Activated T-cell treated with anti-CD3 and anti-CD28 coated beads, Interleukin-2, amount 50 U/mL, for 72 hours (primary cell): ENCODE results near the gene FGFBP1. TPM values are rescaled to one million over a fixed set of nuclear protein-coding genes. Genes with fewer than 3 reads are reported as not detected.

Source experiments
- ATAC-seq, 2 donors: fragments of 150-1000 bp; cut with Tn5 transposase; replicated peaks in 1 of 2; 2 replicates each; pipeline ENCODE4 v1.10.0; 2021; ENCODE audit warnings: moderate library complexity in 2 of 2, mild to moderate bottlenecking in 1 of 2
- DNase-seq, 2 donors: peaks; one replicate each; pipeline ENCODE4 v3.0.0; 2021 to 2022; ENCODE audit warnings: mixed read lengths in 1 of 2
- H3K27ac Mint-ChIP-seq: one replicate; pipeline ENCODE4 v1.8.0; 2022; ENCODE audit warnings: mild to moderate bottlenecking, moderate library complexity, mixed read lengths
- H3K27me3 Mint-ChIP-seq: one replicate; pipeline ENCODE4 v1.8.0; 2022; ENCODE audit warnings: low read depth, mixed read lengths
- H3K36me3 Mint-ChIP-seq, 2 donors: one replicate each; pipeline ENCODE4 v1.8.0; 2022; ENCODE audit warnings: mixed read lengths in 2 of 2, mild to moderate bottlenecking in 1 of 2; ENCODE audit not compliant: insufficient read depth in 2 of 2
- H3K4me1 Mint-ChIP-seq: one replicate; pipeline ENCODE4 v1.8.0; 2022; ENCODE audit warnings: low read depth, mixed read lengths
- H3K4me3 Mint-ChIP-seq, 2 donors: one replicate each; pipeline ENCODE4 v1.8.0; 2022; ENCODE audit warnings: mild to moderate bottlenecking in 2 of 2, mixed read lengths in 2 of 2, moderate library complexity in 2 of 2
- H3K9me3 Mint-ChIP-seq, 2 donors: one replicate each; pipeline ENCODE4 v1.8.0; 2022; ENCODE audit warnings: mixed read lengths in 2 of 2
- total RNA-seq, 2 donors: library from RNA; stranded (reverse); gene quantifications; one replicate each; pipeline ENCODE4 v1.2.3, GENCODE V29; 2022

The FGFBP1 gene
- total RNA-seq, 2 donors from 2014 or later: not detected

DNA sequence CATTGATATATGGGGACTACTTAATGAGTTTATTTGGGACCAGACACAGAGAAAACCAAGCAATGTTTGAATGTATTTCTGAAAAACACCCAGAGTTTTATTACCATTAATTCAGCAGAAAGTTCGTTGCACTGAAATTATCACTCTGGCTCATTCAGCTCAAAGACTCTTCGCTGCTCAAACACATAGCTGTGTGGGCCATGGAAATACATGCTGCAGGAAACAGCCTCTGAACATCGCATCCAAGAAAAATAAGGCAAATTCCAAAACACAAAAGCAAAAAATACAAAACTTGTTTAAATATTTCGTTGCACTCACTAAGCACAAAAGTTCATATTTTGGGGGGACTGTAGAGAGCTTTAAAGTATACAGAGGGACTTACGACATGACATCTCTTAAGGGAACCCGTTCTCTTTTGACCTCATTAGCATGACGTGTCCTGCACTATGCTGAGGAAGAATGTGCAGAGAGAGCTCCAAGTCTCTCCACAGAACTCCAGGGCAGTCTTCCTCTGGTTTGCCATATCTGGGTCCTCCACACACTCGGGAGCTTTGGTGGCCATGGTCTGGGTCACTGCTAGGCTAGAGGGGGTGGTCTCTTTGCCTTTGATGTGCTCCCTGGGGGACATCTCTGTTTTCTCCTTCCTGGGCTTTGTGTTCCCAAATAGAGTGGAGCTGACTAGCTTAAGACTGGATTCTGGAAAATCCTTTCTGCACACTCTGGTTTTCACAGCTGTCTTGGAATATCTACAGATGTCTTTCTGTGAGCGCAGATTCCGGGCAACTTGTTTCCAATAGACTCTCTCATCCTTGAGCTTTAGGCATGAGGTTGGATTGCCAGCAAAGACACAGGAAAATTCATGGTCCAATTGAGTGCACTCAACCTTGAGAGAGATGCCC, 2.8 kb downstream of the FGFBP1 start:
- Mint-ChIP-seq H3K9me3 (no peaks in the 10 kb centered on the region), H3K4me1 (peaks cover under 1% of the 10 kb centered on the region), H3K4me3 (no peak overlapping the region), H3K27me3 (peaks cover 22% of the 10 kb centered on the region), H3K27ac (no peak overlapping the region), H3K36me3 (no peaks in the 10 kb centered on the region)
- no peak for DNase-seq
- no peak for ATAC-seq

DNA sequence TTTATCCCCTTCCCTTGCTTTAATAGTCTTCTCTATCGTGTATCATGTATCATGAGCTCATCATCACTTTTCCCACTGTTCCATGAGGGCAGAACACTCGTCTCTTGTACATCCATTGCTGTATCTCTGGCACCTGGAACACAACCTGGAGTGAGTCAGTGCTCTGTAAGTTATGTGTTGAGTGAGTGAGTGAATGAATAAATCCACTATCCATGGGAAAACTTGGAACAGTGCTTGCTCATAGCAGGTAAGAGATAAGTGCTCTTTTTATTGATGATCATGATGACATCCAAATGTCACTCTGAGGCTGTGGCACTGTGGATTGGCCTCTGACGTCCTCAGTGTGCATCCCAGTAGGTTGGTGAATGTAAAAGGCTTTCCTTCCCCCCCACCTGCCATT, 4.3 kb downstream of the FGFBP1 start:
- no peak overlapping the region for H3K27ac Mint-ChIP-seq
- H3K36me3 Mint-ChIP-seq: no peaks in the 10 kb centered on the region
- no peaks in the 10 kb centered on the region for H3K9me3 Mint-ChIP-seq
- no peak for ATAC-seq
- peaks cover 7% of the 10 kb centered on the region for H3K4me1 Mint-ChIP-seq
- H3K27me3 Mint-ChIP-seq: peaks cover 21% of the 10 kb centered on the region
- no peak for DNase-seq
- H3K4me3 Mint-ChIP-seq: no peak overlapping the region

DNA sequence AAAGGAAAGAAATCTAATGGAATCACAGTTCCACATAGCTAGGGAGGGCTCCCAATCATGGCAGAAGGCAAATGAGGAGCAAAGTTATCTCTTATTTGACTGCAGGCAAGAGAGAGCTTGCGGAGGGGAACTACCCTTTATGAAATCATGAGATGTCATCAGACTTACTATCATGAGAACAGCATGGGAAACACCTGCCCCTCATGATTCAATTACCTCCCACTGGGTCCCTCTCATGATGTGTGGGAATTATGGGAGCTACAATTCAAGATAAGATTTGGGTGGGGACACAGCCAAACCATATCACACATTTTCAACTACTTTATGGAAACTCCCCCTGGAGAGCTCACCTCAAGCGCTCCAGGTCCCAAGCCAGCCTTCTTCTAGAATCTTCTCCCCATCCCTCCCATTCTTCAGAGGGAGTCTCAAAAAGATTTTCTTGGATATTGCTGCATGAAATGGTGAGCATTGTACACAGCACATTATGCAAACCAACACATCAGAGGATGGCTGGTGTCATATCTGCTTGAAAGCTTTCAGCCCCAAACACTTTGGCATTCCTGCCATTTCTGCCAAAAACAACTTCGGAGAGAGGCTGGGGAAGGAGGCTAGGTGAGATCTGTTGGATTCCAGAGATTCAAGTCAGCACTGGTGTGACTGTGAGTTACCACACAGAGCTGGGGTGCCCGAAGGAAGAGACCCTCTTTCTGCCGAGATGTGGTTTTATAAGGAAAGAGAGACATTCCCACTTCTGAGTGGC, 6.9 kb downstream of the FGFBP1 start:
- no peaks in the 10 kb centered on the region for H3K9me3 Mint-ChIP-seq

DNA sequence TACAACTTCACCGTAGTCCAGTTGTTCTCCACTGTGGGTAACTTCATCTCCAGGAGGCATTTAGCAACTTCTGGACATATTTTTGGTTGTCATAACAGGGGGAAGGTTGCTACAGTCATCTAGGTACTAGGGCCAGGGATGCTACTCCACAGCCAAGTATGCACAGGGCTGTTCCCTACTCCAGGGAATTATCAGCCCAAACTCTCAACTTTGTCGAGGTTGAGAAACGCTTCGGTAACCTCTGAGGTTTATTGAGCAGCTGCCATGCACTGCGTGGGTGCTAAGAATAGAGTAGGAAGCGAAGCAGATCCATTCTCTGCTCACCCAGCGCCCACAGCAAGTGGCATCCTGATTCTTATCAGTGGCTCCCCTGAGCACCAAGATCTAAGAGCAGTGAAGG, 8.2 kb downstream of the FGFBP1 start:
- Mint-ChIP-seq H3K9me3 (no peaks in the 10 kb centered on the region), H3K36me3 (no peaks in the 10 kb centered on the region), H3K4me3 (no peak overlapping the region), H3K4me1 (peaks cover 7% of the 10 kb centered on the region), H3K27me3 (peaks cover 21% of the 10 kb centered on the region), H3K27ac (no peak overlapping the region)
- no peak for DNase-seq
- no peak for ATAC-seq

More for the DNA sequence above, 6.9 kb downstream of the FGFBP1 start:
- DNase-seq: no peak
- no peak overlapping the region for H3K4me3 Mint-ChIP-seq
- peaks cover 21% of the 10 kb centered on the region for H3K27me3 Mint-ChIP-seq
- no peak for ATAC-seq
- H3K27ac Mint-ChIP-seq: peak overlapping the region; percentile 21
- H3K4me1 Mint-ChIP-seq: peaks cover 7% of the 10 kb centered on the region
- no peaks in the 10 kb centered on the region for H3K36me3 Mint-ChIP-seq

DNA sequence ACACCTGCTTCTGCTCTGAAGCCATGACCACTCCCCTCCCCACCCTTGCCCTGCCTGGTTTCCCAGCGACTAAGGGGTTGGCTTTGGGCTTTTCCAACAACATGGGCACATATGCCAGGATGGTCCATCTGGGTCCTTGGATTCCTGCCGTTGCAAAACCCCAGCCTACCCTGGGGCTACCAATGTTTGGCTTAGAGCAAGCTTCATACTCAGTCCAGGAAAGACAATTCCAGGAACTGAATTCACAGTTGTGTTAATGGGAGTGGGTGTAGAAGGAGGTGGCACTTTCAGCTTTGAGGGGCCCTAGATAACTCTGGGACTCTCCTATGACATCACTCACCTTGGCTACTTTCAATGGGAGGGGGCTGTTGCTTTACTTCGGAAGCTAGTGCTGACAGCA, 9.0 kb downstream of the FGFBP1 start:
- peak in 1 of 2 donors; percentile 52 for ATAC-seq
- Mint-ChIP-seq H3K4me1 (peaks cover 7% of the 10 kb centered on the region), H3K4me3 (no peak overlapping the region), H3K27ac (no peak overlapping the region), H3K36me3 (no peaks in the 10 kb centered on the region), H3K27me3 (peaks cover 21% of the 10 kb centered on the region), H3K9me3 (no peaks in the 10 kb centered on the region)
- no peak for DNase-seq

DNA sequence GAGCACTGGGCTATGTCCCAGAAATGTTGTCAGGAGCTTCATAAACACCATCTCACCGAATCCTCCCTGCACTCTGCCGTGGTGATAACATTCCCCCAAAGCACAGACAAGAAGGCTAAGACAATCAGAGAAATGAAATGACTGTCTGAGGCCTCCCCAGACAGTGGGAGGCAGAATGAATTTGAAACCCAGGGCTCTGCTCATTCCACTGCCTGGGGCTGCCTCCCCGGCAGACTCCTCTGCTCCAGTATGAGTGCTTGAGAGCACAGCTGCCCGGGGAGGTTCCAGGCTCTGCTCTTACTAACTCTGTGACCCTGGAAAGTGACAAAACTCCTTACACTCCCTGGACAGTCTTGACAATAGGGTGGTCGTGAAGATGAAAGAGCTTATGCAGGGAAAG, 9.7 kb downstream of the FGFBP1 start:
- ATAC-seq (peak; percentile 29 to 70), DNase-seq (no peak)
- Mint-ChIP-seq H3K4me1 (peaks cover 7% of the 10 kb centered on the region), H3K27ac (no peak overlapping the region), H3K36me3 (no peaks in the 10 kb centered on the region), H3K9me3 (no peaks in the 10 kb centered on the region), H3K4me3 (no peak overlapping the region), H3K27me3 (peaks cover 22% of the 10 kb centered on the region)

DNA sequence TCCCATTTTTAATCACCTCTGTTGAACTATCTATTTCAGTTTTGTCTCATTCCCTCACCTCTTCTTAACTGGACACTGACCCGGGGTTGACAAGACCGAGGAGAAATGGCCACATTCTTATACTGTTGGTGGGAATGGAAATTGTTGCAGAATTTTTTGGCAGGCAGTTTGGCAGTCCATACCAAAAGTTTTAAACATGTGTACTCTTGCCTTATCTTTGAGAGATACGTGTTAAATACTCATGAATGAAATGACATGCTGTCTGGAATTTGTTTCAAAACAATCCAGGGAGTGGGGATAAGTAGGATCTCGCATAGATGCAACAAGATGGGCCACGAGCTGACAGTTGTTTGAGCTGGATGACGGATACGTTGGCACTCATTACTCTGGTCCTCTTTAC, 12.1 kb downstream of the FGFBP1 start:
- Mint-ChIP-seq H3K4me1 (peaks cover 11% of the 10 kb centered on the region), H3K27me3 (peaks cover 25% of the 10 kb centered on the region), H3K36me3 (no peaks in the 10 kb centered on the region), H3K4me3 (no peak overlapping the region), H3K9me3 (no peaks in the 10 kb centered on the region), H3K27ac (no peak overlapping the region)
- DNase-seq (no peak), ATAC-seq (no peak)

DNA sequence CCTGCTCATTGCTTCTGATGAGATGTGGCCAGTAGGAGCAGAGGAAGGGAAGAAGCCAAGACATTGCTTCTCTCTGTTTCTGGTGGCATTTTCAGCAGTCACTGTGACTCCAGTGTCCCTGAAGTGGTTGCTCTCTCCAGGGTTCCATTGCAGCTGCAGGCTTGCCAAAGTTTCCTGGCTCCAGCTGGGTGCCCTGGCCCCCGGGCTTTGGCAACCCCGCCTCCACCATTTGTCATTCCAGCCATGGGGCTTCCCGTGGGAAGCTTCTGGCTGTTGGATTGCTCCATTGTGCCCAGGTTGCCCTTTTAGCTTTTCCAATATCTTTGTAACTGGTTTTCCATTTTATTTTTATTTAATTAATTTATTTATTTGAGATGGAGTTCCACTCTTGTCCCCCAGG, 12.7 kb downstream of the FGFBP1 start:
- DNase-seq: no peak

DNA sequence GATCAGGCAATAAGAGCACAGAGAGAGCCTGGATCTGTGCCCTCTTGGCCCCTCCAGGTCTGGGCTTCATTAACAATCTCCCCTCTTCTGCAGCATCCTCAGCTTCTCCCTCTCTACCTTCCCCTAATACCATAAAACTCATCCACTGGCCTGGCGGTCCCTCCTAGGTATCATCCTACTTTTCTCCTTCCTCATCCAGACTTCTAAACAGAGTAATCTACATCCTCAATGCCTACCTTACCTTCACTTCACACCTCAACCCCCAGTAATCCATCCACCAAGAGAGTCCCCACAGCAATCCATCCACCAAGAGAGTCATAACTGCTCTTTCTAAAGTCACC, 17.0 kb downstream of the FGFBP1 start:
- Mint-ChIP-seq H3K9me3 (no peaks in the 10 kb centered on the region), H3K36me3 (no peaks in the 10 kb centered on the region), H3K27ac (no peak overlapping the region), H3K4me1 (peaks cover 12% of the 10 kb centered on the region), H3K4me3 (no peak overlapping the region), H3K27me3 (peaks cover 29% of the 10 kb centered on the region)
- no peak for DNase-seq
- peak in 1 of 2 donors; percentile 66 for ATAC-seq

More for the DNA sequence above, 12.7 kb downstream of the FGFBP1 start:
- no peak overlapping the region for H3K4me3 Mint-ChIP-seq
- peaks cover 25% of the 10 kb centered on the region for H3K27me3 Mint-ChIP-seq
- ATAC-seq: no peak
- H3K27ac Mint-ChIP-seq: no peak overlapping the region
- peaks cover 18% of the 10 kb centered on the region for H3K4me1 Mint-ChIP-seq
- no peaks in the 10 kb centered on the region for H3K36me3 Mint-ChIP-seq
- H3K9me3 Mint-ChIP-seq: no peaks in the 10 kb centered on the region

DNA sequence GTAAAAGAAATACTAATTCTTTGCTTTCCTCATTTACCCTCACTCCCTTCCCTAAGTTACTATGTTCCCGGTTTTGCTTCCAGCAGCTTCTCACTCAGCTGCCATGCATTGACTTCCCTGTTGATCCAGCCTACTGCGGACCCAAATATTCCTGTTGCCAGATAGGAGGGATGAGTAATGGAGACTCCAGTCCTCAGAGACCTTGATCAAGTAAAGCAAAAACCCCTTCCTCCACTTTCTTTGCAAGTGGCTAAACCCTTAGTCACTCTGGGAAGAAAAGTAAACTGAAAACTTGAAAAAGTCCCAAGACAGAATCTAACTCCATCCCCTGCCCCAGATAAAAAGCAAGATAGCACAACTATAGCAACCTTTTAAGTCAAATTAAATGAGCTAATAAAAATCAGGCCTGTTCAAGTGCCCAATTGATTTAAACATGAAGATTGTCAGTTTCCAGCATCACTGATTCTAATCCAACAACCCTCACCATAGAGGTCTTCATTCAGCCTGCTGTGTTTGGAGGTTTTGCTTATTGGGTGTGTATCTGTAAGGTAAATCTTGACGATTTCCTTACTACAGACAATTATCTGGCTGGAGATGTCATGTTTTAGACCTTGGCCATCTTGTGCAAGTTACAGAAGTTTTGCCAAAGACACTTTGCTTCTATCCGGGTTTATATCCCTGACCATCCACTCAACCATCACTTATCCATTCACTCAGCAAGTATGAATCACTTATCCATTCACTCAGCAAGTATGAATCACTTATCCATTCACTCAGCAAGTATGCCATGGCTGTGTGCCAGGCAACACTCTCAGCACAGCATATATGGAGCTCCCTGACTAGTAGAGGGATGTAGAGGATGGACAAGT, 17.6 kb downstream of the FGFBP1 start:
- Mint-ChIP-seq H3K4me3 (no peak overlapping the region), H3K27ac (no peak overlapping the region), H3K27me3 (peaks cover 31% of the 10 kb centered on the region), H3K36me3 (peaks cover 0 to 1% of the 10 kb centered on the region in 2 donors), H3K4me1 (peaks cover 12% of the 10 kb centered on the region), H3K9me3 (no peaks in the 10 kb centered on the region)
- DNase-seq (peak in 1 of 2 donors; percentile 17), ATAC-seq (peak; percentile 41 to 86)

DNA sequence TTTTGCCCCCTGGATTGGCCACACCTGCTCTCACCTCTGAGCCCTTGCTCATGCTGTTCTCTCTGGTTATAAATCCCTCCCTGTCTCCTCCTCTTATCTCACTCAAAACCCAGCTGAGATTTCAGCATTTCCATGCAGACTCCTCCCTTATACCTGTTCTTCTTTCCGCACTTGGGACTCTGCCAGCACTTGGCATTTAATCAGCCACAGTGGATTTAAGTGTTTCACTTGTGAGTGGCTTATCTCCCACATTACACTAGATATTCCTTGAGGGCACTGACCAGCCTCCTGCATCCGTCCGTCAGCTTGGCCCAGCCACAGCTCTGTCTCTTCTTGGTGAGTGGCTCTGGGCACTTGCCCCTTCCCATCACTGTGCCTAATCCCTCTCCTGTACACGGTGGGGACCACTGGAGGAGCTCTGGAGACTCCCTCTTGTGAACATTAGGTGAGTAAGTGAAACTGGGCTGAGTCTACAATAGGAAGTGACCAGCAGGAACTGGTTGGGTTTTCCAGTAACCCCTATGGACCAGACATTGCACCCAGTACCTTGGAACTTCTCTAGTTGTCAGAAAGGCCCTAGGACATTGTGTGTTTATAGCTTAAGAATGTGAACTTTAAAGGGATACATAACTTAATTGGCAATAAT, 19.9 kb downstream of the FGFBP1 start:
- H3K27me3 Mint-ChIP-seq: peaks cover 32% of the 10 kb centered on the region
- ATAC-seq (no peak), DNase-seq (no peak)
- peaks cover 2 to 3% of the 10 kb centered on the region in 2 donors for H3K9me3 Mint-ChIP-seq
- H3K4me3 Mint-ChIP-seq: no peak overlapping the region
- H3K36me3 Mint-ChIP-seq: peaks cover 0 to 3% of the 10 kb centered on the region in 2 donors
- peaks cover 30% of the 10 kb centered on the region for H3K4me1 Mint-ChIP-seq
- no peak overlapping the region for H3K27ac Mint-ChIP-seq

DNA sequence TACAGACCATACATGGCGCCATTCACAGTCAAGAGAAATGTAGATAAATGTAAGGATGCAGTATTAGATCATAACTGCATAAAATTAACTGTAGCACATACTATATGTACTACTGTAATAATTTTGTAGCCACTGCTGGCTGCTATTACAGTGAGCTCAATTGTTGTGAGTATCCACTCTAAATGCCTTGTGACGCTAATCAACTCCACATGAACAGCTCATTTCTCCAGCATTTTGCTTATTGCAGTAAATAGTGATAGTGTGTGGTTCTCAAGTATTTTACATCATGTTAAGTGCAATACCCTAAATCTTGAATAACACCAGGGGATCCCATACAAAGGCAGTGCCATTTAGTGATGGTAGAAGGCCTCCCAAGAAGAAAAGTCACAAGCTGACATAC, 21.2 kb downstream of the FGFBP1 start:
- Mint-ChIP-seq H3K4me3 (no peak overlapping the region), H3K27ac (no peak overlapping the region), H3K9me3 (peaks cover 2 to 3% of the 10 kb centered on the region in 2 donors), H3K36me3 (peaks cover 0 to 3% of the 10 kb centered on the region in 2 donors), H3K27me3 (peaks cover 32% of the 10 kb centered on the region), H3K4me1 (peaks cover 33% of the 10 kb centered on the region)
- no peak for ATAC-seq
- DNase-seq: no peak
